OCI-LY1 (cell line): ENCODE data around the gene POLK.

Experiments
- EZH2 ChIP-seq: fragments of 200-600 bp; sonication (generic), shearing (Covaris generic); IDR thresholded peaks from 2 replicates; pipeline ENCODE4 v1.8.0; 2017; ENCODE audit warnings: borderline replicate concordance, mixed run types, mild to moderate bottlenecking, antibody characterized with exemption, low read length, moderate library complexity, mixed read lengths
- TF ChIP-seq, protein P1 (sequence below): fragments of 200-600 bp; sonication (generic), shearing (Covaris generic); IDR thresholded peaks from 2 replicates; pipeline ENCODE4 v1.5.1; 2017; ENCODE audit warnings: mild to moderate bottlenecking, antibody characterized with exemption, low read length, moderate library complexity, mixed read lengths

DNA sequence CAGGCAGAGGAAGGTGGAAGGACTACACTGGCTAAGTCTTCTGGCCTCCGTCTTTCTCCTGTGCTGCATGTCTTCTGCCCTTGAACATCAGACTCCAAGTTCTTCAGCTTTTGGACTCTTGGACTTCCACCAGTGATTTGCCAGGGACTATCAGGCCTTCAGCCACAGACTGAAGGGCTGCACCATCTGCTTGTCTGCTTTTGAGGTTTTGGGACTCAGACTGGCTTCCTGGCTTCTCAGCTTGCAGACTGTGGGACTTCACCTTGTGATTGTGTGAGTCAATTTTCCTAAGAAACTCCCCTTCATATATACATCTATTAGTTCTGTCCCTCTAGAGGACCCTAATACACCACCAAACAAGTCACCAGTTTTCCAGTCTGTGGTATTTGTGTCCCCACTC, 89.9 kb downstream of the POLK start:
- TF ChIP-seq EZH2: no peak
- TF ChIP-seq, protein P1, sequence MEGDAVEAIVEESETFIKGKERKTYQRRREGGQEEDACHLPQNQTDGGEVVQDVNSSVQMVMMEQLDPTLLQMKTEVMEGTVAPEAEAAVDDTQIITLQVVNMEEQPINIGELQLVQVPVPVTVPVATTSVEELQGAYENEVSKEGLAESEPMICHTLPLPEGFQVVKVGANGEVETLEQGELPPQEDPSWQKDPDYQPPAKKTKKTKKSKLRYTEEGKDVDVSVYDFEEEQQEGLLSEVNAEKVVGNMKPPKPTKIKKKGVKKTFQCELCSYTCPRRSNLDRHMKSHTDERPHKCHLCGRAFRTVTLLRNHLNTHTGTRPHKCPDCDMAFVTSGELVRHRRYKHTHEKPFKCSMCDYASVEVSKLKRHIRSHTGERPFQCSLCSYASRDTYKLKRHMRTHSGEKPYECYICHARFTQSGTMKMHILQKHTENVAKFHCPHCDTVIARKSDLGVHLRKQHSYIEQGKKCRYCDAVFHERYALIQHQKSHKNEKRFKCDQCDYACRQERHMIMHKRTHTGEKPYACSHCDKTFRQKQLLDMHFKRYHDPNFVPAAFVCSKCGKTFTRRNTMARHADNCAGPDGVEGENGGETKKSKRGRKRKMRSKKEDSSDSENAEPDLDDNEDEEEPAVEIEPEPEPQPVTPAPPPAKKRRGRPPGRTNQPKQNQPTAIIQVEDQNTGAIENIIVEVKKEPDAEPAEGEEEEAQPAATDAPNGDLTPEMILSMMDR: no peak
